HEK293 (cell line): ENCODE measurements around the gene DEF6.

ENCODE experiments used
- CTCF ChIA-PET: fragments of 350-600 bp; formaldehyde crosslinking; extraction: SDS; loops from one replicate; lab custom pipeline; 2021; ENCODE audit warnings: antibody characterized with exemption; lab: Yijun Ruan, JAX
- POLR2A ChIA-PET: fragments of 300-600 bp; formaldehyde crosslinking; extraction: SDS; loops from one replicate; lab custom pipeline; 2020; ENCODE audit warnings: antibody characterized with exemption, inconsistent platforms; lab: Yijun Ruan, JAX
- H3K27ac ChIP-seq: fragments of 200-500 bp; sonication (Bioruptor generic); 2 replicates; pipeline ENCODE4 v1.5.1; 2014; ENCODE audit warnings: low read depth, low read length, control low read depth, inconsistent platforms; ENCODE audit errors: extremely low read depth
- H3K36me3 ChIP-seq, 2 experiments: fragments of 200-500 bp in 1 of 2; sonication (Bioruptor generic) in 1 of 2; 1 replicate in 1 of 2; 2 replicates in 1 of 2; pipeline ENCODE4 v1.5.1; 2014 to 2017; ENCODE audit warnings: inconsistent platforms in 2 of 2, low read length in 2 of 2; ENCODE audit not compliant: control insufficient read depth in 2 of 2, insufficient read depth in 1 of 2
- H3K4me1 ChIP-seq: fragments of 200-500 bp; sonication (Bioruptor generic); 2 replicates; pipeline ENCODE4 v1.5.1; 2014; ENCODE audit warnings: mild to moderate bottlenecking, low read length, inconsistent platforms; ENCODE audit not compliant: control insufficient read depth, insufficient read depth
- H3K4me3 ChIP-seq: 2 replicates; pipeline ENCODE4 v1.5.1; 2011; ENCODE audit warnings: low read depth, mild to moderate bottlenecking, control low read depth, low read length, moderate library complexity
- H3K9me3 ChIP-seq: fragments of 200-500 bp; sonication (Bioruptor generic); 2 replicates; pipeline ENCODE4 v1.5.1; 2014; ENCODE audit warnings: low read depth, low read length, inconsistent platforms; ENCODE audit not compliant: control insufficient read depth, insufficient read depth
- ATF2 ChIP-seq: fragments of 450-650 bp; formaldehyde crosslinking; IDR thresholded peaks from 2 replicates; pipeline ENCODE4 v1.5.1; 2016; ENCODE audit warnings: missing biosample characterization, missing genetic modification characterization, low read depth
- BCL11A ChIP-seq: fragments of 450-650 bp; formaldehyde crosslinking; IDR thresholded peaks from 2 replicates; pipeline ENCODE4 v1.5.1; 2016; ENCODE audit warnings: low read depth, missing biosample characterization, missing genetic modification characterization
- BCL11B ChIP-seq: fragments of 450-650 bp; formaldehyde crosslinking; IDR thresholded peaks from 2 replicates; pipeline ENCODE4 v1.5.1; 2016; ENCODE audit warnings: low read depth, missing biosample characterization, missing genetic modification characterization
- KLF1 ChIP-seq: fragments of 450-650 bp; formaldehyde crosslinking; IDR thresholded peaks from 2 replicates; pipeline ENCODE4 v1.5.1; 2016; ENCODE audit warnings: missing biosample characterization, missing genetic modification characterization
- KLF10 ChIP-seq: fragments of 450-650 bp; IDR thresholded peaks from 2 replicates; pipeline ENCODE4 v1.5.1; 2018; ENCODE audit warnings: missing biosample characterization, mild to moderate bottlenecking, missing genetic modification characterization
- KLF16 ChIP-seq: fragments of 450-650 bp; formaldehyde crosslinking; IDR thresholded peaks from 2 replicates; pipeline ENCODE4 v1.5.1; 2017; ENCODE audit warnings: missing biosample characterization, missing genetic modification characterization
- MEIS1 ChIP-seq: sonication (generic); formaldehyde crosslinking; IDR thresholded peaks from 2 replicates; pipeline ENCODE4 v1.8.1; 2022; ENCODE audit warnings: missing genetic modification reagents, mild to moderate bottlenecking, borderline replicate concordance
- SCRT2 ChIP-seq: fragments of 450-650 bp; formaldehyde crosslinking; IDR thresholded peaks from 2 replicates; pipeline ENCODE4 v1.5.1; 2016; ENCODE audit warnings: missing biosample characterization, missing genetic modification characterization
- SP7 ChIP-seq: fragments of 450-650 bp; formaldehyde crosslinking; IDR thresholded peaks from 2 replicates; pipeline ENCODE4 v1.5.1; 2016; ENCODE audit warnings: missing biosample characterization, missing genetic modification characterization
- ZBTB10 ChIP-seq: fragments of 450-650 bp; formaldehyde crosslinking; IDR thresholded peaks from 2 replicates; pipeline ENCODE4 v1.5.1; 2016; ENCODE audit warnings: missing biosample characterization, missing genetic modification characterization
- ZBTB20 ChIP-seq: fragments of 450-650 bp; formaldehyde crosslinking; IDR thresholded peaks from 2 replicates; pipeline ENCODE4 v1.5.1; 2016; ENCODE audit warnings: missing biosample characterization, missing genetic modification characterization
- ZNF16 ChIP-seq: fragments of 450-650 bp; formaldehyde crosslinking; IDR thresholded peaks from 2 replicates; pipeline ENCODE4 v1.5.1; 2016; ENCODE audit warnings: low read depth, missing biosample characterization, missing genetic modification characterization
- ZNF184 ChIP-seq: fragments of 450-650 bp; IDR thresholded peaks from 2 replicates; pipeline ENCODE4 v1.5.1; 2018; ENCODE audit warnings: missing biosample characterization, mild to moderate bottlenecking, missing genetic modification characterization
- ZNF335 ChIP-seq: fragments of 450-650 bp; formaldehyde crosslinking; conservative IDR thresholded peaks from 2 replicates; pipeline ENCODE4 v1.5.1; 2016; ENCODE audit warnings: missing biosample characterization, missing genetic modification characterization
- ZNF416 ChIP-seq: fragments of 450-650 bp; formaldehyde crosslinking; IDR thresholded peaks from 2 replicates; pipeline ENCODE4 v1.5.1; 2016; ENCODE audit warnings: missing biosample characterization, missing genetic modification characterization
- ZNF426 ChIP-seq: fragments of 450-650 bp; formaldehyde crosslinking; IDR thresholded peaks from 2 replicates; pipeline ENCODE4 v1.5.1; 2017; ENCODE audit warnings: missing biosample characterization, missing genetic modification characterization, mild to moderate bottlenecking, inconsistent platforms, moderate library complexity
- ZNF473 ChIP-seq: fragments of 450-650 bp; formaldehyde crosslinking; IDR thresholded peaks from 2 replicates; pipeline ENCODE4 v1.5.1; 2017; ENCODE audit warnings: missing biosample characterization, missing genetic modification characterization
- ZNF544 ChIP-seq: fragments of 450-650 bp; formaldehyde crosslinking; IDR thresholded peaks from 2 replicates; pipeline ENCODE4 v1.5.0; 2017; ENCODE audit warnings: missing biosample characterization, missing genetic modification characterization
- ZNF548 ChIP-seq: fragments of 450-650 bp; formaldehyde crosslinking; IDR thresholded peaks from 2 replicates; pipeline ENCODE4 v1.5.1; 2016; ENCODE audit warnings: missing biosample characterization, missing genetic modification characterization
- ZNF76 ChIP-seq: fragments of 450-650 bp; formaldehyde crosslinking; IDR thresholded peaks from 2 replicates; pipeline ENCODE4; 2016; ENCODE audit warnings: low read depth, missing biosample characterization, missing genetic modification characterization, borderline replicate concordance

DEF6 gene

GRCh38 chr6:35357677-35358076, 60.1 kb downstream of the DEF6 start:
- POLR2A ChIA-PET = interaction anchor here (1.0 kb wide), 1 partner anchor 58 kb away, joined by 3 read pairs; no protein-coding TSS in a partner anchor
- Histone ChIP-seq H3K9me3 (no peaks in the 10 kb centered on the region), H3K4me1 (peaks cover 8% of the 10 kb centered on the region)
- no peak for TF ChIP-seq ZNF76 (tag by site-specific recombination)
- peak; percentile 24; the same call in 1 of the 2 replicates for TF ChIP-seq ATF2 (tag by site-specific recombination)
- no peak for TF ChIP-seq ZBTB20 (tag by site-specific recombination)
- TF ChIP-seq, all 188 proteins: peak for 1
- Histone ChIP-seq H3K4me3 (no peak overlapping the region), H3K36me3 (peaks cover 4 to 34% of the 10 kb centered on the region in 2 experiments; a peak in 2 of 3 replicates), H3K27ac (no peak overlapping the region)
- CTCF ChIA-PET = no interaction called here

GRCh38 chr6:35358086-35358485, 60.5 kb downstream of the DEF6 start:
- POLR2A ChIA-PET = no interaction called here
- peaks cover 12% of the 10 kb centered on the region for H3K4me1 ChIP-seq
- TF ChIP-seq SCRT2 (tag by site-specific recombination) = no peak
- TF ChIP-seq ZNF544 = no peak
- TF ChIP-seq ZNF473 (tag by site-specific recombination) = no peak
- TF ChIP-seq BCL11A (tag by site-specific recombination) = no peak
- TF ChIP-seq SP7 (tag by site-specific recombination) = no peak
- TF ChIP-seq KLF16 (tag by site-specific recombination) = no peak
- TF ChIP-seq KLF1 = no peak
- TF ChIP-seq KLF10 (tag by site-specific recombination) = no peak
- no peak for TF ChIP-seq ZNF426
- no peak for TF ChIP-seq ZBTB10 (tag by site-specific recombination)
- no peak for TF ChIP-seq ZNF548
- TF ChIP-seq ZNF335 = no peak
- no peak for TF ChIP-seq ZNF416 (tag by site-specific recombination)
- TF ChIP-seq MEIS1 = no peak
- TF ChIP-seq ZNF16 = no peak
- TF ChIP-seq BCL11B (tag by site-specific recombination) = no peak
- CTCF ChIA-PET = no interaction called here
- no peak overlapping the region for H3K27ac ChIP-seq
- peaks cover 4 to 30% of the 10 kb centered on the region in 2 experiments; a peak in 2 of 3 replicates for H3K36me3 ChIP-seq
- no peak overlapping the region for H3K4me3 ChIP-seq
- no peaks in the 10 kb centered on the region for H3K9me3 ChIP-seq

- ChIA-PET POLR2A (interaction anchor here (1.3 kb wide), 1 partner anchor 15 kb away, joined by 3 read pairs; no protein-coding TSS in a partner anchor), CTCF (interaction anchor here (1.4 to 1.6 kb wide), 2 partner anchors 13 to 17 kb away, joined by 4 to 5 read pairs; partner anchors contain the start of gene PPARD)
- Histone ChIP-seq H3K9me3 (no peaks in the 10 kb centered on the region), H3K27ac (no peak overlapping the region), H3K4me3 (no peak overlapping the region), H3K4me1 (peaks cover 18% of the 10 kb centered on the region), H3K36me3 (peaks cover 0 to 23% of the 10 kb centered on the region in 2 experiments; a peak in 2 of 3 replicates)
- TF ChIP-seq SCRT2 (tag by site-specific recombination) = peak; percentile 45; the same call in 1 of the 2 replicates
- no peak for TF ChIP-seq ZNF184 (tag by site-specific recombination)
These were observed 61.7 kb downstream of the DEF6 start for GRCh38 chr6:35359346-35359743.
